CD4-positive, alpha-beta T cell treated with Interferon alpha-2 for 1 hour (primary cell): ENCODE results near the gene ALDOB.
A peak's percentile ranks its signal among the peaks of the same experiment; 100 is the strongest.
"Not testable (repeated sequence)": the region's sequence is repeated elsewhere in the genome, so short reads cannot be mapped to it uniquely, and the experiment has no call there.

Source experiments
- DNase-seq, 2 donors: peaks; one replicate each; pipeline ENCODE4 v3.0.0-alpha.2; 2020 to 2022

ALDOB gene

DNA sequence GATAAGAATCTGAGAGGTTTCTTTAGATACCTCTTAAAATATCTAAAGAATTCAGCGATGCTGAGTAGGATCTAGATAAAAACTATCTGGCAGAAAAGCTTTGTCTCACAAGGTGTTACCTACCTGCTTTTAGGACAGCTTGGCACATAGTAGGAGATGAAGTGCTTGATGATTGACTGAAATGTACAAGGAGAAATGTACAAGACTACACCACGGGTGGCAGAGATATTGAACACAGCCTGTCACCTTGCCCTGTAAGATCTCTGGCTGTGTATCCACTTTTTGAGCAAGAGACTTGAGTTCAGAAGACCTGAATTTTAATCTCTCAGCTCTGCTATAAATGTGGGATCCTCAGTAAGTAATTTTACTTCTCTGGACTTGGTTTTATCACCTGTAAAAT is 15.7 kb downstream of the ALDOB start:
- no peak for DNase-seq

GRCh38 chr9:101418518-101419430 is 16.8 kb downstream of the ALDOB start:
- no peak for DNase-seq

- no peak for DNase-seq
Measured at GRCh38 chr9:101417977-101418376, 17.6 kb downstream of the ALDOB start.

GRCh38 chr9:101417389-101417788 is 18.2 kb downstream of the ALDOB start:
- DNase-seq, result no peak

DNA sequence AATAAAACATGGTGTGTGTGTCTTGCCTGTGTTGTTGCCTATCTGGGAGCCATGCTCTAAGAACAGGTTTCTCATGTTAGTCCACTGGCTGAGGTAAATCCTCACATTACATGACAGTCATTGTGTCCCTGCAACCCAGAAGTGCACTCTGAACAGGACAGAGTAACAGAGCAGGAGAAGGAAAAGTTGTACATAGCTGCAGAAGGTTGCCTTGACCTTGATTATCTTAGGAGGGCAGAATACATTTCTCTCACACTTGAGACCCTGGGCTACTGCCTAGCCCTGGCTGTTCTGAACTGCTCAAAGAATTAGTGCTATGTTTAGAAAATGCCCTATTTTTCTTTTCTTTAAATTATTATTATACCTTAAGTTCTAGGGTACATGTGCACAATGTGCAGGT is 20.0 kb downstream of the ALDOB start:
- no peak for DNase-seq

DNA sequence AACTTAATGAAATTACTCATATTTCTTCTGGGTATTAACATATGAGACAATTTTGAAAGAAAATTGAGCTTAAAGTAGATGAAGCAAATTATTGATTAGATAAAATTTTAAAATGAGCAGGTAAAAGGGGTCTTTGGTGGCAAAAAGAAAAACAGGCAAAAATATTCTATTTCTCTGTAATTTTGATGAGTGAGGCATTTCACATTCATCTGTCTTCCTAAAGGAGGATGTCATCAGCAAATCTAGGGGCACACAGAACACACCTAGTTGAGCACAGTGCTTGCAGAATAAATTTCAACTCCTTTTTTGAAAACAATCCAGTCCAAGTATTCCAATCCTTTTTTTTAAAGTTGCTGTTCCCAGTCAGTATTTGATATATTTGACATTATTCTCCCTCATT is 20.7 kb downstream of the ALDOB start:
- no peak for DNase-seq

GRCh38 chr9:101409079-101409477 is 26.5 kb downstream of the ALDOB start:
- no peak for DNase-seq

GRCh38 chr9:101408374-101409078 is 27.0 kb downstream of the ALDOB start:
- DNase-seq, result no peak

GRCh38 chr9:101403516-101404285 is 31.9 kb downstream of the ALDOB start:
- no peak for DNase-seq

DNA sequence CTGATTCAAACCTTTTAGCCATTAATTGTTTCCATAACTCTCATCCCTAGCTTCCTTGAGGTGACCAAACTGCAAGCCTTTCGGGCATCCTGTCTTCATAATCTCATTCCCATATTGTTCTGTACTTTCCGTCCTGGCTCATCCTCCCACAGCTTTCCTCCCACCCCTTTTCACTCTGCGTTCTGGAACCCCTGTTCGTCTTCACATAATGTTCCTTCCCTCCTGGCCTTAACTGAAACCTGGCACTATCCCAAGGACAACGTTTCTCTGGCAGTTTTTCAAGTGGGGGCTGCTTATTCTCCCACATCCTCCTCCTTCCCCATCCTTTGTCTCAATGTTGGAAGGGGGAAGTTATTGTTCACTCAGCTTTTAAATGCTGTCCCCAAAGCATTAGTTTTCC is 35.5 kb downstream of the ALDOB start:
- DNase-seq, result no peak

DNA sequence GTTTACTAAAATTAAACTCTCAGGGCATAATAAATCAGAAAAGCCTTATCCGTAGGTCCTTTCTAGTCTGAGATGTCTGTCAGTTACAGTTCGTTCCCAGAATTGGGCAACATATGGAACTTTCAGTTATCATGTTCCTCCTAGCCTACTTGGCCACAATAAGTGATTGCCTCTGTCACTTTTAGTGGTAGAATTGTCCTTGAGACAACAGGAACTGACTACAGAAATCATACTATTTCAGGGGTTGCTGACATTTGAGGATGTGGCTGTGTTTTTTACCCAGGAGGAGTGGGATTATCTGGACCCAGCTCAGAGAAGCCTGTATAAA is 36.0 kb downstream of the ALDOB start:
- no peak for DNase-seq

- DNase-seq, result no peak
Measured at GRCh38 chr9:101398930-101399642, 36.5 kb downstream of the ALDOB start.

DNA sequence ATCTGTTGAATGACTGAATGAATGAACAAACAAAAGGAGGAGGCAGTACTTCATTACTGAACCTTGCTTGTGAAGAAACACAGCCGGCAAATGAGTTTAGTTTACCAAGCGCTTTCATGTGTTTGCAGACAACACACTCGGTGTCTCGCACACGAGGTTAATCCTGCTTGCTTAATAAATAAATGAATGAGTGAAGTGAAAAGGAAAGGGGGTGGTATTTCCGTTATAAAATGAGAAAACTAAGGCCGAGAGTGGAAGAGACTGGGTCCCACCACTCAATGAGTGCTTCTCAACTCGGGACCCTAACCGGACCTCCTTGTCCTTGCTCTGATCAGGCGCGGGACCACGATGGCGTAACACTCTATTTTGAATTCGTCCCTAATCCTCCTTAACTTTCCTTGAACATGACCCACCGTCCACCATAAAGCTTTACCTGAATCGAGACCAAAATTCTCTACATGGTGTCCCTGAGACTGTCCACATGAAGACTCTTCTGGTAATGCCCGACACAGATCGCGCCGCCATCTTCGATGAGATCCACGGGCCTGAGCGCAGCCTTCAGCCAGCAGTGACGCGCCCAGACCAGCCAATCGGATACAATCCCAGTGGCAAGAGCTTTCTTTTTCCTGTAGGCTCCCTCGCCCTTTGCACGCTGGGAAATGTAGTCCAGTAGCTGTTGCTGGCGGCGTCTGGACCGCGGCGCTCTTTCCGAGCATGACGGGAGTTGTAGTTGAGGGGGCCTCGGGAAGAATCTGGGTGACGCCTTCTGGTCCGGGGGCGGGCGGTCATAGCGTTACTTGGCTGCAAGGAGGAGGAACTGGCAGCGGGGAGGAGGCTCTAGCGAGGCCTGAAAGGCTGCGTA is 37.3 kb downstream of the ALDOB start, which contains the start of the genes MRPL50 and ZNF189:
TSS of gene MRPL50 (minus strand) at position 551 of the 862 bp plus-strand sequence. CDS start at position 525, 26 bp downstream.
TSS of gene ZNF189 (plus strand) at position 784 of the 862 bp plus-strand sequence. CDS start 306 bp downstream, outside the sequence.
- DNase-seq, result peak; percentile 98 to 99

DNA sequence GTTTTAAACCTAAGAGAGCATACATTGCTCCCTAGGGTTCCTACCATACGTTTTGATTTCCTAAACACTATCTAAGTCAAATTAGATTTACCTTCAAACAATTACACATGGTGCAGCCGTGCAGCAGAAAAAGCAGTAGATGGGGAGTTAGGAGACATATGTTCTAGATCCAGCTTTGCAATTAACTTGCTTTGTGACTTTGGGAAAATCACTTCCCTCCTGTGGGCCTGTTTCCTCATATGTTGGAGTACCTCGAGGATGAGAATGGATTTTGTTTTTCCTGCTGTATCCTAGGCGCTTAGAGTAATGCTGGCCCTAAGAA is 37.9 kb downstream of the ALDOB start:
- no peak for DNase-seq

DNA sequence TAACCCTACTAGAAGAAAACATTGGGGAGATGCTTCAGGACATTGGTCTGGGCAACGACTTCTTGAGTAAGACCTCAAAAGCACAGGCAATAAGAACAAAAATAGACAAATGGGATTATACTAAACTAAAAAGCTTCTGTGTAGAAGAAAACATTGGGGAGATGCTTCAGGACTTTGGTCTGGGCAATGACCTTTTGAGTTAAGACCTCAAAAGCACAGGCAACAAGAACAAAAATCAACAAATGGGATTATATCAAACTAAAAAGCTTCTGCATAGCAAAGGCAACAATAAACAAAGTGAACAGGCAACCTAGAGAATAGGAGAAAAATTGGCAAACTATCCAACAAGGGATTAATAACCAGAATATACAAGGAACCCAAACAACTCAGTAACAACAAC is 40.9 kb downstream of the ALDOB start:
- DNase-seq, result no peak

- DNase-seq, result no peak
Measured at GRCh38 chr9:101393135-101393534, 42.4 kb downstream of the ALDOB start.

DNA sequence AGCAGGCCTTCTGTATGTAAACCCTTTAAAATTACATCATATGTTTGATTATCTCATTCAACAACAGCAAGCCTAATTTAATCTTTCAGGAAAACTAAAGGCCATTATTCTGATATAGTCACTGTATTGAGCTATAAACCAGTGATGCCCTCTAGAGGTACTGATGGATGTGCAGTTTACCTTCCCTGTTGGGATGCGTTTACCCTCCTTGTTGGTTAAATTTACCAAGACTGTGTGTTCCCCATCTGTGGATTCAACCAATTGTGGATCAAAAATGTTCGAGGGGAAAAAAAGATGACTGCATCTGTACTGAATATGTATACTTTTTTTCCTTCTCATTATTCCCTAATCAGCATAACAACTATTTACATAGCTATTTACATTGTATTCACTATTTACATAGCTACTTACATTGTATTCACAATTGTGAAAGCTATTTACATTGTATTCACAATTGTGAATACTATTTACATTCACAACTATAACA is 47.0 kb downstream of the ALDOB start:
- no peak for DNase-seq

DNA sequence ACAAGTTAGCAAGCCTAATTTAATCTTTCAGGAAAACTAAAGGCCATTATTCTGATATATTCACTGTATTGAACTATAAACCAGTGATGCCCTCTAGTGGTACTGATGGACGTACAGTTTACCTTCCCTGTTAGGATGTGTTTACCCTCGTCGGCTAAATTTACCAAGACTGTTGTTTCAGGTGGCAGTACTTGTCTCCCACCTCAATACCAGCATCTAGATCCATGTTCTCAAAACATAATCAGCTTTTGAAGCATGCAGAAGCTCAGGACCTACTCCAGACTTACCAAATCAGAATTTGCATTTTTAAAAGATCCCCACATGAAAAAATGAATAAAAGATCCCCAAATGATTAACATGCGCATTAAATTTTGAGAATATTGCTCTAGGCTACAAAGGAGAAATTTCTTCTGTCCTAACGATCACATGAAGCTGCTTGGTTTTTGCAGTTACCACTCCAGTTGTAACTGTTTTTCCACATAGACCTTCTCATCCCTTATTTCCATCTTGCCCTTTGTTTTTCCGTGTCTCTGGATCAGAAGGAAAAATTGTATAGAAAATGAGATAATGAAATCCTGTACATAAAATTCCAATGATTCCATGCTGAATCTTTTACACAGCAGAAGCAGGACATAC is 47.6 kb downstream of the ALDOB start:
- DNase-seq, result peak in 1 of 2 donors; percentile 56

GRCh38 chr9:101384873-101385536 is 50.6 kb downstream of the ALDOB start, which contains the start of gene BAAT:
Gene BAAT (minus strand): TSS chr9:101385006. CDS start chr9:101371404, 13,602 bp downstream.
- not testable (repeated sequence) for DNase-seq

DNA sequence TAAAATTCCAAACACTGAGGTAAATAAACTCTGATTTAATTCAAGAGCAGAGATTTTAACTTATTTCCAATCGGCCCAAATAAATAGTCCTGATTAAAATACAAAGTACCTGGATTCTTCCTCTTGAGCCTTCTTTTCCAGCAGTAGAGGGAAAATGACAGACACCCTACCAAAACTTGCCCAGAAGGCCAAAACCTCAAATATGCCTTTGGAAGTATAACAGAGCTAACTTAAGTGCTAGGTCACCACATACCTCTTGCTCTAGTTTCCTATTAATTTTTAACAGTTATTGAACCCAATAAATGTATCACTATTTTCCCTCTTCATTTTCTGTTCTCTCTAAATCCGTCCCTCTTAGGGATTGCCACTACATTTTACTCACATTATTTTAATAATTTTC is 52.2 kb downstream of the ALDOB start:
- no peak for DNase-seq
